ENCODE measurements around the gene SSC5D.

The SSC5D gene

GRCh38 chr19:55567708-55568328 is 79.6 kb downstream of the SSC5D start:
- DNase-seq: no peak
